Esophagus (tissue), 2 donors: Measurements from ENCODE around the gene TREX2. TPM values are rescaled to one million over a fixed set of nuclear protein-coding genes. Genes with fewer than 3 reads are reported as not detected.

Source experiments
- H3K27ac ChIP-seq, 2 donors: one replicate each; pipeline ENCODE4 v1.5.1; 2013; ENCODE audit warnings: low read depth in 2 of 2, mild to moderate bottlenecking in 2 of 2, inconsistent platforms in 1 of 2, low read length in 1 of 2, moderate library complexity in 1 of 2
- H3K27me3 ChIP-seq, 2 donors: one replicate each; pipeline ENCODE4 v1.6.1; 2013; ENCODE audit warnings: low read length in 2 of 2, control low read depth in 1 of 2, mild to moderate bottlenecking in 1 of 2; ENCODE audit not compliant: insufficient read depth in 2 of 2, control insufficient read depth in 1 of 2
- H3K36me3 ChIP-seq, 2 donors: one replicate each; pipeline ENCODE4 v1.6.1; 2013; ENCODE audit warnings: low read length in 1 of 2; ENCODE audit not compliant: control insufficient read depth in 2 of 2, insufficient read depth in 2 of 2
- H3K4me1 ChIP-seq, 2 donors: one replicate each; pipeline ENCODE4 v1.6.1; 2013; ENCODE audit warnings: low read length in 1 of 2; ENCODE audit not compliant: control insufficient read depth in 2 of 2, insufficient read depth in 2 of 2
- H3K4me3 ChIP-seq, 2 donors: one replicate each; pipeline ENCODE4 v1.5.1; 2013; ENCODE audit warnings: low read length in 2 of 2, mild to moderate bottlenecking in 2 of 2, low read depth in 1 of 2, moderate library complexity in 1 of 2
- H3K9me3 ChIP-seq, 2 donors: one replicate each; pipeline ENCODE4 v1.6.1; 2013; ENCODE audit warnings: mild to moderate bottlenecking in 2 of 2, low read depth in 1 of 2, low read length in 1 of 2, moderate library complexity in 1 of 2; ENCODE audit not compliant: control insufficient read depth in 2 of 2, insufficient read depth in 1 of 2
- WGBS, 2 donors: extraction: QIAGEN DNeasy Blood & Tissue Kit; methylation state at CpG; one replicate each; pipeline ENCODE4 v1.1.7; 2013; 5-methylcytosine and 5-hydroxymethylcytosine counted together
- polyA plus RNA-seq, 2 donors: library from polyadenylated mRNA; stranded (reverse); fragments of 200-250 nt; gene quantifications; one replicate each; pipeline ENCODE4 v1.2.3, GENCODE V29; 2013
- donor health status: healthy with polysubstance abuse.
- donor health status: Bipolar disorder and iron deficiency.

The TREX2 gene
- polyA plus RNA-seq, 2 donors, result 1.9 to 2.8 TPM

GRCh38 chrX:153468008-153468580, 22.2 kb upstream of the TREX2 start:
- H3K4me3 ChIP-seq, result no peak overlapping the region
- H3K9me3 ChIP-seq, result no peaks in the 10 kb centered on the region
- H3K27me3 ChIP-seq, result no peaks in the 10 kb centered on the region
- WGBS, 2 donors, result 71 to 84% methylated on average over 9 to 12 of the region's 12 CpGs
- no peak overlapping the region for H3K27ac ChIP-seq
- H3K36me3 ChIP-seq, result no peaks in the 10 kb centered on the region
- H3K4me1 ChIP-seq, result peaks cover 0 to 14% of the 10 kb centered on the region in 2 donors

- Histone ChIP-seq H3K9me3 (no peaks in the 10 kb centered on the region), H3K36me3 (no peaks in the 10 kb centered on the region), H3K4me1 (peaks cover 0 to 14% of the 10 kb centered on the region in 2 donors), H3K27me3 (no peaks in the 10 kb centered on the region), H3K4me3 (no peak overlapping the region), H3K27ac (no peak overlapping the region)
- WGBS, 2 donors, result 81 to 88% methylated on average over 19 of the region's 19 CpGs
Observed at GRCh38 chrX:153465691-153466380, 20.0 kb upstream of the TREX2 start.

- WGBS, 2 donors, result 83 to 87% methylated on average over 5 of the region's 5 CpGs
- Histone ChIP-seq H3K4me3 (no peak overlapping the region), H3K27ac (no peak overlapping the region), H3K27me3 (no peaks in the 10 kb centered on the region), H3K36me3 (no peaks in the 10 kb centered on the region), H3K4me1 (peaks cover 0 to 8% of the 10 kb centered on the region in 2 donors), H3K9me3 (no peaks in the 10 kb centered on the region)
Observed at GRCh38 chrX:153464116-153464515, 18.3 kb upstream of the TREX2 start.

GRCh38 chrX:153463556-153463955, 17.7 kb upstream of the TREX2 start:
- Histone ChIP-seq H3K9me3 (no peaks in the 10 kb centered on the region), H3K27me3 (no peaks in the 10 kb centered on the region), H3K4me1 (peaks cover 0 to 8% of the 10 kb centered on the region in 2 donors), H3K36me3 (no peaks in the 10 kb centered on the region), H3K27ac (no peak overlapping the region), H3K4me3 (no peak overlapping the region)
- 75 to 77% methylated on average over 12 of the region's 12 CpGs for WGBS, 2 donors

- Histone ChIP-seq H3K36me3 (no peaks in the 10 kb centered on the region), H3K27me3 (no peaks in the 10 kb centered on the region), H3K27ac (no peak overlapping the region), H3K4me1 (peaks cover 0 to 8% of the 10 kb centered on the region in 2 donors), H3K4me3 (no peak overlapping the region), H3K9me3 (no peaks in the 10 kb centered on the region)
- 59 to 73% methylated on average over 6 of the region's 6 CpGs for WGBS, 2 donors
Observed at GRCh38 chrX:153463031-153463430, 17.2 kb upstream of the TREX2 start.

GRCh38 chrX:153462291-153462690, 16.4 kb upstream of the TREX2 start:
- Histone ChIP-seq H3K4me3 (no peak overlapping the region), H3K36me3 (peaks cover 2 to 3% of the 10 kb centered on the region in 2 donors), H3K27me3 (no peaks in the 10 kb centered on the region), H3K4me1 (peaks cover 0 to under 1% of the 10 kb centered on the region in 2 donors), H3K27ac (no peak overlapping the region), H3K9me3 (no peaks in the 10 kb centered on the region)
- WGBS, 2 donors, result 86 to 91% methylated on average over 10 of the region's 10 CpGs

GRCh38 chrX:153460826-153461225, 15.0 kb upstream of the TREX2 start:
- Histone ChIP-seq H3K27ac (no peak overlapping the region), H3K4me1 (peaks cover 0 to 8% of the 10 kb centered on the region in 2 donors), H3K27me3 (no peaks in the 10 kb centered on the region), H3K36me3 (peaks cover 3 to 4% of the 10 kb centered on the region in 2 donors), H3K4me3 (no peak overlapping the region), H3K9me3 (no peaks in the 10 kb centered on the region)
- 42 to 55% methylated on average over 7 of the region's 7 CpGs for WGBS, 2 donors

GRCh38 chrX:153459986-153460385, 14.1 kb upstream of the TREX2 start:
- H3K27ac ChIP-seq, result no peak overlapping the region
- H3K36me3 ChIP-seq, result peaks cover 3 to 8% of the 10 kb centered on the region in 2 donors
- H3K4me3 ChIP-seq, result no peak overlapping the region
- no peaks in the 10 kb centered on the region for H3K27me3 ChIP-seq
- 88 to 94% methylated on average over 4 of the region's 4 CpGs for WGBS, 2 donors
- H3K9me3 ChIP-seq, result no peaks in the 10 kb centered on the region
- peaks cover 0 to 8% of the 10 kb centered on the region in 2 donors for H3K4me1 ChIP-seq

GRCh38 chrX:153458476-153458875, 12.6 kb upstream of the TREX2 start:
- Histone ChIP-seq H3K27me3 (no peaks in the 10 kb centered on the region), H3K9me3 (no peaks in the 10 kb centered on the region), H3K4me3 (no peak overlapping the region), H3K36me3 (peaks cover 3 to 10% of the 10 kb centered on the region in 2 donors), H3K4me1 (peaks cover 0 to 8% of the 10 kb centered on the region in 2 donors), H3K27ac (no peak overlapping the region)
- 86 to 88% methylated on average over 4 of the region's 4 CpGs for WGBS, 2 donors
